RCC 7860 (cell line): ENCODE data around the gene NMRK1.

ENCODE experiments used
- DNase-seq: peaks from one replicate; pipeline ENCODE4 v3.0.0-alpha.2; 2015; ENCODE audit warnings: low spot score
- FAIRE-seq: peaks from 2 replicates; lab custom pipeline; 2012; peaks lifted over from hg19 to GRCh38; lab: Jason Lieb, UNC

NMRK1 gene

GRCh38 chr9:75063556-75064305, 24.2 kb downstream of the NMRK1 start:
- DNase-seq: no peak
- FAIRE-seq: peak; percentile 69

GRCh38 chr9:75061169-75061568, 26.8 kb downstream of the NMRK1 start:
- FAIRE-seq (no peak), DNase-seq (no peak)

DNA sequence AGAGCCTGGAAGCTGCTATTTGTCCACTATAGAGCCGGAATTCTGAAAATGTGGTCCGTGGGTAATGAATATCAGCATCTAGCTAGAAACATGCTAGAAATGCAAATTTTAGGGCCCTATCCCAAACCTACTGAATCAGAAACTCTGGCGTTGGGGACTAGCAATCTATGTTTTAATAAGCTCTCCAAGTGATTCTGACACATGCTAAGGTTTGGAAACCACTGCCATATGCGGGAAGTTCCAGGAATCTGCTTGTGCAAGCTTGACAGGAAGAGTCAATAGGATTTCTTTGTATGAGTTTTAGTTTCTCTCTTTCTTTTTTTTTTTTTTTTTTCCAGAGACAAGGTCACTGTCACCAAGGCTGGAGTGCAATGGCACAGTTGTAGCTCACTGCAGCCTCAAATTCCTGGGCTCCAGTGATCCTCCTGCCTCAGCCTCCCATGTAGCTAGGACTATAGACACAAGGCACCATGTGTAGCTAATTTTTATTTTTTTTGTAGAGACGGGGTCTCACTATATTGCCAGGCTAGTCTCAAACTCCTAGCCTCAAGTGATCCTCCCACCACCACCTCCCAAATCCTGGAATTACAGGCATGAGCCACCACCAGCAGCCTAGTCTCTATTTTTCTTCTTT, 33.5 kb downstream of the NMRK1 start:
- DNase-seq (no peak), FAIRE-seq (no peak)

GRCh38 chr9:75053869-75054268, 34.1 kb downstream of the NMRK1 start:
- no peak for DNase-seq
- FAIRE-seq: no peak

- DNase-seq (no peak), FAIRE-seq (no peak)
These were observed 36.7 kb downstream of the NMRK1 start for GRCh38 chr9:75051285-75051684.

- FAIRE-seq: no peak
- no peak for DNase-seq
These were observed 40.4 kb downstream of the NMRK1 start for GRCh38 chr9:75047506-75047905.

- no peak for FAIRE-seq
- DNase-seq: no peak
These were observed 41.1 kb downstream of the NMRK1 start for GRCh38 chr9:75046725-75047345.

DNA sequence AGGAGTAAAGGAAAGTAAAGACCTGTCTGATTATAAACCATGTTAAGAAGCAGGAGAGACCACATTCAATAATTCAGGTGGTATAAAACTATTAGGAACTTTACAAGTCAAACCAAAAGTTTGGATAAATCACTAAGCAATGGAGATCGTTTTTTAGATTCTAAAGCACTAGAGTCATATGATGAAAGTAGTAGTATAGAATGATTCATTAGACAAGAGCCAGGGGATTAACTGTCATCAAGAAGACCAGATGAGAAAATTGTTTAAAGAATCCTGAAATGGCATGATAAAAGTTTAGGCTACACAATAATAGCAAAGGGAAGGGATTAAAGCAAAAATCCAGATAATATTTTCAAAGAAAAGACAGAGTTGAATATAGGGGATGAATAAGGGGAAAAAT, 46.9 kb downstream of the NMRK1 start:
- no peak for FAIRE-seq

DNA sequence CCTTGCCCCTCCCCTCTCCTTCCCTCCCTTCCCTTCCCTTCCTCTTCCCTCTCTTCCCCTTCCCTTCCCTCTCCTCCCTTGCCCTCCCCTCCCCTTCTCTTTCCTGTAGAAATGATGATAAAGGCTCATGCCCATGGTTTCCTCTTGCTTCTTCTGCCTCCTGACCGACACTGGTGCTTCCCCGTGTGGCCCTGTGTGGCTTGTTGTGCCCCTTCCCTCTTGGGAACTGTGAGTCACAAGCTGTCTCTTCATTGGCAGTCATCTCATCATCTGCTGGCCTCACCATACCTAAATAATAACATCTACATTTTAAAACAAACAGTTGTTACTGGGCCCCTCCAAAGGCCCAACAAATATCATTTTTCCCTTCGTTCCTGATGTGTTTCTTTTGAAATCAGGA, 48.2 kb downstream of the NMRK1 start:
- DNase-seq (no peak), FAIRE-seq (no peak)

More for the DNA sequence above, 46.9 kb downstream of the NMRK1 start:
- no peak for DNase-seq

GRCh38 chr9:75039009-75039408, 48.9 kb downstream of the NMRK1 start:
- no peak for FAIRE-seq
- no peak for DNase-seq

DNA sequence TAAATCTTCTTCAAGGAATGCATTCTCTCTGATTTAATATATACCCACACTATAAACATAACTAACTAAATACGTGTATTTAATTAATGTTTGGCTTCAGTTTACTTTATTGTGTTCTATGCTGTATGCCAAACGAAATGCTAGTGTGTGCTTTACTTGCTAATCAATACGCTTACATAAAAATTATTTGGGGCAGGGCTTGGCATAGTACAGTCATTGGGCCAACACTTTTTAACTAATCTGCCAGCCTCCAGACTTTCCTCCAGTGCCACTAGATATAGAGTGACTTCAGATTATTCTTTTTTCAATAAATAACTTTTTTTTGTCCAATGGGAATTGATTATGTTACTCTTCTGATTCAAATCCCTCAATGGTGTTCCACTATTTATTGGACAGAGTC, 51.2 kb downstream of the NMRK1 start:
- no peak for FAIRE-seq

DNA sequence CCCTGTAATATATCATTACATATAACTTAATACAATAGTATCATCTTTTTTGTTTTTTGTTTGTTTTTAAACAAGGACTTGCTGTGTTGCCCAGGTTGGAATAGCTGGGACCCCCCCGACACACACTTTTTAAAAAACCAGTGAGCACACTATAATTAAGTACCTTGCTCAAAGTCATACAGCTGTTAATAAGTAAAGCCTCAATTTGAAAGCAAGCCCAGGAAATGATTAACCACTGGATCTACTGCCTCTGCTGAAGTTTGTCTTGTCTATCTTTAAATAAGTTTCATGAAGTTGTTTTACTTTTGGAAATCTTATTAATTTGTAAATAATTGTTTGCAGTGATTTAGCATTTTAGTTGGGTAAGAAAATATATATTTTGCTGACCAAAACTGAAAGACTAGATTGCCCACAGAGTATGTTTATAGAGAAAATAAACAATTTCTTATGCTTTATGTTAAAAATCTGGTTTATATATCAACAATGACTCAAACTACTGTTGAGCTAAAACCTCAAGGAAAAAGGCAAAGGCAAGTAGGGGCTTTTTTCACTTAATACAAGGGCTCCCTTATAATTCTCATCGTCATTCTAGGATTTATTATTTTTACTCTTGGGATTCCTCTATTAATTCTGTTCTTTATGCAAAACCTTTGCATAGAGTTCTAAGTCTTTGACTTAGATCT, 54.0 kb downstream of the NMRK1 start:
- DNase-seq (no peak), FAIRE-seq (peak; percentile 46)

More for the DNA sequence above, 51.2 kb downstream of the NMRK1 start:
- no peak for DNase-seq

GRCh38 chr9:75027187-75028107, 60.5 kb downstream of the NMRK1 start:
- peak; percentile 42 for DNase-seq
- FAIRE-seq: no peak

DNA sequence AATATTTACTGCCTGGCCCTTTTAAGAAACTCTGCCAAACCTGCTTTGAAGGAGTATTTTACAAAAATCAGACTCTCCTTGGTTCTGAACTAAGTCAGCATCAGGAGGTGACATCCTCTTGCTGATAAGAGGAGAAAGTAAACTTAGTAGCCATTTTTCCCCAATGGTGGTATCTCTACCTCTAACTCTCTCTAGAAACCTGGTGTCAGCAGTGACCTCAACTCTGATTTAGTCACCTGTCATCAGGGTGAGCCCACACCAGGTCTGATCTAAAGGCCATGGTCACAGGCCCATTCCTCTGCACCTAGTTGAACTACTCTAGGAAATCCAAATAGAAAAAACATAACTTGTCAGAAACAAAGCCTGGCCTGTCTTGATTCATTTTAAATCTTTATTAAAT, 64.1 kb downstream of the NMRK1 start:
- no peak for FAIRE-seq
- no peak for DNase-seq

GRCh38 chr9:75019654-75020053, 68.3 kb downstream of the NMRK1 start:
- DNase-seq (no peak), FAIRE-seq (no peak)

GRCh38 chr9:75019022-75019421, 68.9 kb downstream of the NMRK1 start:
- no peak for DNase-seq
- no peak for FAIRE-seq

DNA sequence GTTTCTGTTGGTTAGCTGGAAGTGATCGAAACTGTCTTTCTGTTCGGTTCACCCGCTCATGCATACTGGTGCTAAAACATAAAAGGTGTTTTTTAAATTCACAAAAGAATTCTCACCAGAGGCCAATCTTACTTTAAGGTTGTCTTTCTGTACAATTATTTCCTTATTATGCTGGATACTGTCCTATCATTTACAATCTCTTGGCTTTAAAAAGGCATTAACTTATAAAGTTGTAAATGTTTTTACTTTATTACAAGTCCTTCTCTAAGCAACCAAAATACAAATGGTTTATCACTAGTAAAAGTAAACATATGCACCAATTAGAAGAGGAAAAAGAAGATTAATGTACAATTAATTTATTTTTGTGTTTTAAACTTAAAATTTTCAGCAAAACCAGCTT, 70.6 kb downstream of the NMRK1 start:
- DNase-seq (no peak), FAIRE-seq (no peak)

GRCh38 chr9:75013735-75014134, 74.2 kb downstream of the NMRK1 start:
- FAIRE-seq (no peak), DNase-seq (no peak)
